Karpas-422 (cell line): ENCODE data around the gene SBK3. TPM values are rescaled to one million over a fixed set of nuclear protein-coding genes. Genes with fewer than 3 reads are reported as not detected.
"Not testable (repeated sequence)": the region's sequence is repeated elsewhere in the genome, so short reads cannot be mapped to it uniquely, and the experiment has no call there.

Experiments
- DNase-seq: peaks from one replicate; pipeline ENCODE4 v3.0.0-alpha.2; 2015
- H2AFZ ChIP-seq: fragments of 200-600 bp; sonication (generic); 2 replicates; pipeline ENCODE4 v1.6.1; 2014; ENCODE audit warnings: antibody characterized with exemption, low read length, mixed read lengths
- H3K27ac ChIP-seq: fragments of 200-600 bp; sonication (generic); 2 replicates; pipeline ENCODE4 v1.5.1; 2014; ENCODE audit warnings: mild to moderate bottlenecking, low read length, moderate library complexity
- H3K27me3 ChIP-seq: fragments of 200-600 bp; sonication (generic); 2 replicates; pipeline ENCODE4 v1.6.1; 2014; ENCODE audit warnings: low read length, mixed read lengths
- H3K36me3 ChIP-seq: fragments of 200-600 bp; sonication (generic); 2 replicates; pipeline ENCODE4 v1.6.1; 2014; ENCODE audit warnings: low read length, mixed read lengths; ENCODE audit not compliant: insufficient read depth
- H3K4me1 ChIP-seq: fragments of 200-600 bp; sonication (generic); 2 replicates; pipeline ENCODE4 v1.6.1; 2014; ENCODE audit warnings: mild to moderate bottlenecking, low read length, mixed read lengths
- H3K4me2 ChIP-seq: fragments of 200-600 bp; sonication (generic); 2 replicates; pipeline ENCODE4 v1.6.1; 2014; ENCODE audit warnings: low read length, low read depth, mild to moderate bottlenecking; ENCODE audit not compliant: poor library complexity, severe bottlenecking
- H3K4me3 ChIP-seq: fragments of 200-600 bp; sonication (generic); 2 replicates; pipeline ENCODE4 v1.5.1; 2014; ENCODE audit warnings: mild to moderate bottlenecking, antibody characterized with exemption, low read length, mixed read lengths
- H3K79me2 ChIP-seq: fragments of 200-600 bp; sonication (generic); 2 replicates; pipeline ENCODE4 v1.6.1; 2014; ENCODE audit warnings: mild to moderate bottlenecking, low read length, mixed read lengths
- H3K9ac ChIP-seq: fragments of 200-600 bp; sonication (generic); 2 replicates; pipeline ENCODE4 v1.6.0; 2014; ENCODE audit warnings: low read length
- H3K9me2 ChIP-seq: fragments of 200-600 bp; sonication (generic), shearing (Covaris generic); replicated peaks from 2 replicates; pipeline ENCODE4 v1.6.0; 2014; ENCODE audit warnings: mild to moderate bottlenecking, low read length, moderate library complexity; ENCODE audit not compliant: insufficient read depth
- H3K9me3 ChIP-seq: fragments of 300-700, 200-600 bp; sonication (generic); 2 replicates; pipeline ENCODE4 v1.6.1; 2014; ENCODE audit warnings: low read length, mixed read lengths
- H4K20me1 ChIP-seq: fragments of 200-600 bp; sonication (generic); 2 replicates; pipeline ENCODE4 v1.6.1; 2014; ENCODE audit warnings: mild to moderate bottlenecking, antibody characterized with exemption, low read length, low read depth; ENCODE audit not compliant: insufficient read depth
- total RNA-seq: library from RNA; depleted of rRNA; stranded (reverse); fragments of >200 nt; shearing (Covaris generic); gene quantifications from 2 replicates; pipeline ENCODE4 v1.2.3, GENCODE V29; 2014; ENCODE audit warnings: low replicate concordance

The SBK3 gene
- total RNA-seq, 1 experiment from 2014 or later, result not detected

- Histone ChIP-seq H3K27me3 (no peaks in the 10 kb centered on the region), H3K9me3 (no peaks in the 10 kb centered on the region), H4K20me1 (no peaks in the 10 kb centered on the region), H3K4me2 (peak overlapping the region; percentile 79), H2AFZ (peak overlapping the region; percentile 82; the same call in 1 of the 2 replicates), H3K4me1 (peaks cover 6% of the 10 kb centered on the region), H3K36me3 (no peaks in the 10 kb centered on the region), H3K79me2 (no peaks in the 10 kb centered on the region), H3K9me2 (no peaks in the 10 kb centered on the region), H3K9ac (peak overlapping the region; percentile 62), H3K27ac (no peak overlapping the region), H3K4me3 (peak overlapping the region; percentile 55; the same call in 1 of the 2 replicates)
- DNase-seq, result peak; percentile 99
These were observed 41.7 kb downstream of the SBK3 start for GRCh38 chr19:55503502-55504251.

GRCh38 chr19:55503157-55503501 is 42.2 kb downstream of the SBK3 start:
- Histone ChIP-seq H3K9ac (peak overlapping the region; percentile 42), H2AFZ (no peak overlapping the region; the same call in 1 of the 2 replicates), H3K27me3 (no peaks in the 10 kb centered on the region), H3K9me2 (no peaks in the 10 kb centered on the region), H4K20me1 (no peaks in the 10 kb centered on the region), H3K4me3 (no peak overlapping the region; the same call in 1 of the 2 replicates), H3K4me2 (peak overlapping the region; percentile 79), H3K79me2 (no peaks in the 10 kb centered on the region), H3K4me1 (peaks cover 6% of the 10 kb centered on the region), H3K9me3 (no peaks in the 10 kb centered on the region), H3K36me3 (no peaks in the 10 kb centered on the region), H3K27ac (no peak overlapping the region)
- DNase-seq, result no peak

- no peak for DNase-seq
- Histone ChIP-seq H3K4me3 (no peak overlapping the region), H3K36me3 (no peaks in the 10 kb centered on the region), H3K9me2 (no peaks in the 10 kb centered on the region), H3K9ac (no peak overlapping the region), H3K4me1 (peaks cover 6% of the 10 kb centered on the region), H3K9me3 (no peaks in the 10 kb centered on the region), H3K27ac (no peak overlapping the region), H3K79me2 (no peaks in the 10 kb centered on the region), H3K4me2 (no peak overlapping the region), H2AFZ (no peak overlapping the region), H3K27me3 (no peaks in the 10 kb centered on the region), H4K20me1 (no peaks in the 10 kb centered on the region)
These were observed 43.0 kb downstream of the SBK3 start for GRCh38 chr19:55502197-55502952.

GRCh38 chr19:55500368-55500952 is 44.9 kb downstream of the SBK3 start:
- DNase-seq, result no peak
- no peak overlapping the region for H3K9ac ChIP-seq
- no peaks in the 10 kb centered on the region for H3K9me2 ChIP-seq
- no peaks in the 10 kb centered on the region for H4K20me1 ChIP-seq
- H3K27me3 ChIP-seq, result no peaks in the 10 kb centered on the region
- no peak overlapping the region for H3K4me2 ChIP-seq
- no peaks in the 10 kb centered on the region for H3K36me3 ChIP-seq
- H3K9me3 ChIP-seq, result no peaks in the 10 kb centered on the region
- H3K27ac ChIP-seq, result no peak overlapping the region
- no peak overlapping the region for H2AFZ ChIP-seq
- no peak overlapping the region for H3K4me3 ChIP-seq
- H3K79me2 ChIP-seq, result no peaks in the 10 kb centered on the region
- peaks cover 6% of the 10 kb centered on the region for H3K4me1 ChIP-seq

GRCh38 chr19:55498246-55498840 is 47.0 kb downstream of the SBK3 start:
- peaks cover 2% of the 10 kb centered on the region for H3K4me1 ChIP-seq
- no peaks in the 10 kb centered on the region for H3K36me3 ChIP-seq
- no peaks in the 10 kb centered on the region for H3K27me3 ChIP-seq
- H3K27ac ChIP-seq, result no peak overlapping the region
- no peak overlapping the region for H2AFZ ChIP-seq
- DNase-seq, result no peak
- no peaks in the 10 kb centered on the region for H3K79me2 ChIP-seq
- no peaks in the 10 kb centered on the region for H3K9me3 ChIP-seq
- H4K20me1 ChIP-seq, result no peaks in the 10 kb centered on the region
- no peak overlapping the region for H3K4me3 ChIP-seq
- no peak overlapping the region for H3K9ac ChIP-seq
- H3K4me2 ChIP-seq, result no peak overlapping the region
- no peaks in the 10 kb centered on the region for H3K9me2 ChIP-seq

- Histone ChIP-seq H3K4me3 (no peak overlapping the region), H3K9ac (no peak overlapping the region)
These were observed 47.6 kb downstream of the SBK3 start for GRCh38 chr19:55497763-55498162.

GRCh38 chr19:55496820-55497219 is 48.5 kb downstream of the SBK3 start:
- not testable (repeated sequence) for DNase-seq, H2AFZ ChIP-seq, H4K20me1 ChIP-seq, H3K9me2 ChIP-seq, H3K79me2 ChIP-seq, H3K27me3 ChIP-seq, H3K4me1 ChIP-seq, H3K36me3 ChIP-seq, H3K9me3 ChIP-seq, H3K9ac ChIP-seq, H3K27ac ChIP-seq, H3K4me3 ChIP-seq, H3K4me2 ChIP-seq

More at GRCh38 chr19:55497763-55498162, 47.6 kb downstream of the SBK3 start:
- Histone ChIP-seq H2AFZ (no peak overlapping the region), H3K4me1 (no peaks in the 10 kb centered on the region), H3K9me2 (no peaks in the 10 kb centered on the region), H4K20me1 (no peaks in the 10 kb centered on the region), H3K36me3 (no peaks in the 10 kb centered on the region), H3K9me3 (no peaks in the 10 kb centered on the region), H3K4me2 (no peak overlapping the region), H3K79me2 (no peaks in the 10 kb centered on the region), H3K27ac (no peak overlapping the region), H3K27me3 (no peaks in the 10 kb centered on the region)
- DNase-seq, result no peak
